ENCODE measurements around the gene FRY. TPM values are rescaled to one million over a fixed set of nuclear protein-coding genes. Genes with fewer than 3 reads are reported as not detected.

FRY gene
- total and polyA plus RNA-seq, 2 donors (not counting 1 experiment from before 2014, with no cell fraction given): 2.3 to 6.3 TPM

DNA sequence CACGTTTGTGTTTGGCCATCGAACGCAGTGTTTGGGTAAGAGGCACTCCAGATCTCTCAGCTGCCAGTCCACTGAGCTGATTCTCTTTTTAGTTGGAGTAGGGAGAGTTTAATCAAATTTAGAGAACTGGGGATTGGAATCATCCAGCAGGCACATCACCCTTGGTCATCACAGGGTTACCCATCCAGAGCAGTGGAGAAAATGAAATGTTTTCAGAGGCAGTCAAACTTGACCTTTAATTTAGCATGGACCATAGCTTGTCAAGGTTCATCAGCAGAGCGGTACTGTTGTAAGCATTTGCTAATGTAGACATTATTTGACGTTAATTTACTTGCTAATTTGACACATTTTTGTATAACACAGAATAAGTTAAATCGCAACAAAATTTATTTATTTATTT is 18.4 kb upstream of the FRY start:
- CTCF ChIA-PET: no interaction called here
- POLR2A ChIA-PET: no interaction called here

DNA sequence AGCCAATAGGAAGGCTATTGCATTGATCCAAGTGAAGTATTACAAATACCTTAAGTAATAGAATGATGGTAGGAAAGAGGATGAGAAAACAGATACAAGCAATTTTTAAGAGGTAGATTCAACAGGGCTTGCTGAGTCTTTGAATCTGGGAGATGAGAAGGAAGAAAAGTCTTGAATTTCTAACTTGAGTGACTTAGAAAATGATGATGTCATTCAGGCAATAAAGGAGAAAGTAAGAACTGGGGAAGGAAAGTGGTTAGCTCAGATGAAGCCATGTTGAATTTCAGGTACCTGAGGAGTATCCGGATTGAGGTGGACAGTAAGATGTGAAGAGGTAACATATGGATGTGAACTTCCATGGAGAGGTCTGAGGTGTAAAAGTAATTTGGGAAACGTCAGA is 15.5 kb upstream of the FRY start:
- Histone ChIP-seq H2AFZ (ENCODE audit: insufficient read depth, low read depth, low read length, poor library complexity, severe bottlenecking) (no peak overlapping the region), H3K27ac (ENCODE audit: low read length in 2 of 2) (no peak overlapping the region), H3K79me2 (ENCODE audit: control insufficient read depth, insufficient read depth, low read length) (no peaks in the 10 kb centered on the region), H3K9me3 (ENCODE audit: control extremely low read depth in 1 of 3, control insufficient read depth in 2 of 3, insufficient read depth in 1 of 3, low read length in 2 of 3) (no peaks in the 10 kb centered on the region), H3K4me2 (replicated peaks; ENCODE audit: low read depth, low read length, poor library complexity, severe bottlenecking) (no peak overlapping the region), H3K4me1 (ENCODE audit: control insufficient read depth in 2 of 2, insufficient read depth in 2 of 2, low read length in 2 of 2) (no peaks in the 10 kb centered on the region), H3K9ac (ENCODE audit: low read length) (no peak overlapping the region), H4K20me1 (ENCODE audit: control insufficient read depth, insufficient read depth, low read length, poor library complexity, severe bottlenecking) (no peaks in the 10 kb centered on the region), H3K4me3 (ENCODE audit: control extremely low read depth in 1 of 5, extremely low read depth in 1 of 5, insufficient read depth in 1 of 5, low read depth in 2 of 5, low read length in 4 of 5) (no peak overlapping the region), H3K27me3 (replicated peaks in 1 of 4; ENCODE audit: control extremely low read depth in 1 of 4, control insufficient read depth in 3 of 4, insufficient read depth in 4 of 4, low read length in 3 of 4) (no peaks in the 10 kb centered on the region), H3K36me3 (replicated peaks in 1 of 2; ENCODE audit: control extremely low read depth in 1 of 2, control insufficient read depth in 1 of 2, extremely low read depth in 1 of 2, insufficient read depth in 2 of 2, low read length in 1 of 2) (no peaks in the 10 kb centered on the region)
- Mint-ChIP-seq H3K4me3 (no peak overlapping the region), H3K27me3 (no peaks in the 10 kb centered on the region), H3K4me1 (no peaks in the 10 kb centered on the region), H3K27ac (no peak overlapping the region), H3K9me3 (ENCODE audit: insufficient read depth) (no peaks in the 10 kb centered on the region)
- ChIA-PET CTCF (interaction anchor here (1.2 to 1.8 kb wide), 3 partner anchors 9 to 106 kb away, joined by 3 read pairs; no protein-coding TSS in a partner anchor), POLR2A (no interaction called here)
- no peak for TF ChIP-seq EZH2 (IDR thresholded peaks at IDR 0.05; ENCODE audit: borderline replicate concordance, insufficient read depth, low read depth, low read length, poor library complexity, severe bottlenecking)
- TF ChIP-seq, protein P1, sequence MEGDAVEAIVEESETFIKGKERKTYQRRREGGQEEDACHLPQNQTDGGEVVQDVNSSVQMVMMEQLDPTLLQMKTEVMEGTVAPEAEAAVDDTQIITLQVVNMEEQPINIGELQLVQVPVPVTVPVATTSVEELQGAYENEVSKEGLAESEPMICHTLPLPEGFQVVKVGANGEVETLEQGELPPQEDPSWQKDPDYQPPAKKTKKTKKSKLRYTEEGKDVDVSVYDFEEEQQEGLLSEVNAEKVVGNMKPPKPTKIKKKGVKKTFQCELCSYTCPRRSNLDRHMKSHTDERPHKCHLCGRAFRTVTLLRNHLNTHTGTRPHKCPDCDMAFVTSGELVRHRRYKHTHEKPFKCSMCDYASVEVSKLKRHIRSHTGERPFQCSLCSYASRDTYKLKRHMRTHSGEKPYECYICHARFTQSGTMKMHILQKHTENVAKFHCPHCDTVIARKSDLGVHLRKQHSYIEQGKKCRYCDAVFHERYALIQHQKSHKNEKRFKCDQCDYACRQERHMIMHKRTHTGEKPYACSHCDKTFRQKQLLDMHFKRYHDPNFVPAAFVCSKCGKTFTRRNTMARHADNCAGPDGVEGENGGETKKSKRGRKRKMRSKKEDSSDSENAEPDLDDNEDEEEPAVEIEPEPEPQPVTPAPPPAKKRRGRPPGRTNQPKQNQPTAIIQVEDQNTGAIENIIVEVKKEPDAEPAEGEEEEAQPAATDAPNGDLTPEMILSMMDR (IDR thresholded peaks at IDR 0.05): no peak
- DNase-seq: no peak
- 100% methylated on average over 1 of the region's 2 CpGs for WGBS (ENCODE audit: insufficient coverage)
- intact Hi-C loops (cut with micrococcal nuclease): no loop called here
- ATAC-seq (ENCODE audit: low read depth): no peak

More for the DNA sequence above, 18.4 kb upstream of the FRY start:
- no peaks in the 10 kb centered on the region for H4K20me1 ChIP-seq (ENCODE audit: control insufficient read depth, insufficient read depth, low read length, poor library complexity, severe bottlenecking)
- intact Hi-C loops (cut with micrococcal nuclease): no loop called here
- H3K9ac ChIP-seq (ENCODE audit: low read length): no peak overlapping the region
- Mint-ChIP-seq H3K4me1 (no peaks in the 10 kb centered on the region), H3K9me3 (ENCODE audit: insufficient read depth) (no peaks in the 10 kb centered on the region), H3K4me3 (no peak overlapping the region), H3K27me3 (no peaks in the 10 kb centered on the region), H3K27ac (no peak overlapping the region)
- ATAC-seq (ENCODE audit: low read depth): no peak
- no peak overlapping the region for H3K4me3 ChIP-seq (ENCODE audit: control extremely low read depth in 1 of 5, extremely low read depth in 1 of 5, insufficient read depth in 1 of 5, low read depth in 2 of 5, low read length in 4 of 5)
- H3K9me3 ChIP-seq (ENCODE audit: control extremely low read depth in 1 of 3, control insufficient read depth in 2 of 3, insufficient read depth in 1 of 3, low read length in 2 of 3): no peaks in the 10 kb centered on the region
- no peaks in the 10 kb centered on the region for H3K79me2 ChIP-seq (ENCODE audit: control insufficient read depth, insufficient read depth, low read length)
- no peaks in the 10 kb centered on the region for H3K27me3 ChIP-seq (replicated peaks in 1 of 4; ENCODE audit: control extremely low read depth in 1 of 4, control insufficient read depth in 3 of 4, insufficient read depth in 4 of 4, low read length in 3 of 4)
- no CpG with 5 or more reads among the region's 6 CpGs for WGBS (ENCODE audit: insufficient coverage)
- no peak for TF ChIP-seq EZH2 (IDR thresholded peaks at IDR 0.05; ENCODE audit: borderline replicate concordance, insufficient read depth, low read depth, low read length, poor library complexity, severe bottlenecking)
- TF ChIP-seq, protein P1 (IDR thresholded peaks at IDR 0.05): no peak
- no peak overlapping the region for H3K4me2 ChIP-seq (replicated peaks; ENCODE audit: low read depth, low read length, poor library complexity, severe bottlenecking)
- DNase-seq: no peak
- no peaks in the 10 kb centered on the region for H3K4me1 ChIP-seq (ENCODE audit: control insufficient read depth in 2 of 2, insufficient read depth in 2 of 2, low read length in 2 of 2)
- H2AFZ ChIP-seq (ENCODE audit: insufficient read depth, low read depth, low read length, poor library complexity, severe bottlenecking): no peak overlapping the region
- no peaks in the 10 kb centered on the region for H3K36me3 ChIP-seq (replicated peaks in 1 of 2; ENCODE audit: control extremely low read depth in 1 of 2, control insufficient read depth in 1 of 2, extremely low read depth in 1 of 2, insufficient read depth in 2 of 2, low read length in 1 of 2)
- H3K27ac ChIP-seq (ENCODE audit: low read length in 2 of 2): no peak overlapping the region

Data from B cell (primary cell).